ENCODE measurements around the gene OIP5. TPM values are rescaled to one million over a fixed set of nuclear protein-coding genes. Genes with fewer than 3 reads are reported as not detected.

OIP5 gene
- total and polyA plus RNA-seq, 10 of the 15 experiments (the other 5 are each of a cell fraction or from before 2014, with no cell fraction given): 4.8 to 61.4 (median 22.1) TPM

DNA sequence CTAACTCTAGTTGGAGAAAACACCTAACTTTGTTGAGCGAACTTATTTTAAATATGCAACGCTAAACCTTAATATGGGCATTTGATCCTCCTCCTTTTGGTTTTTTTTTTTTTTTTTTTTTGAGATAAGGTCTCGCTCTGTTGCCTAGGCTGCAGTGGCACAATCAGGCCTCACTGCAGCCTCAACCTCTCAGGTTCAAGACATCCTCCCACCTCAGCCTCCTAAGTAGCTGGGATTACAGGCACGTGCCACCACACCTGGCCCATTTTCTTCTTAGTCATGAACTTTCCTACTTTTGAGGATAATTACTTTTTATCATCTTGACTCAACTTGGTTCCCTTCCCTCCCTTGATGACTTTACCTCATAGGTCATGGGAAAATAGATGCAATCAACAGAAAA, 4.2 kb upstream of the OIP5 start:
- ChIA-PET RAD21 (ENCODE audit: unreplicated experiment) (no interaction called here), SMC1A (ENCODE audit: uncharacterized antibody, unreplicated experiment) (interaction anchor here (0.7 to 1.1 kb wide), 3 partner anchors 12 to 49 kb away, joined by 3 read pairs; no protein-coding TSS in a partner anchor), CTCF (interaction anchor here (0.7 to 1.5 kb wide), 4 partner anchors 49 to 591 kb away, joined by 3 to 4 read pairs (median 4); no protein-coding TSS in a partner anchor), POLR2A (interaction anchor here (0.8 kb wide), 1 partner anchor 22 kb away, joined by 4 read pairs; no protein-coding TSS in a partner anchor)
- WGBS (ENCODE audit: insufficient coverage, insufficient replicate concordance, low lambda C conversion rate, missing lambda C conversion rate): 25% methylated on average over 3 of the region's 4 CpGs
- BruUV-seq (replicated peaks): no TSS peak
- no peak overlapping the region for H2AFZ ChIP-seq (ENCODE audit: control insufficient read depth, low read depth, low read length)
- peaks cover 89% of the 10 kb centered on the region for H3K79me2 ChIP-seq (ENCODE audit: control insufficient read depth, insufficient read depth, low read length)
- H3K27ac ChIP-seq (ENCODE audit: control insufficient read depth, insufficient read depth): no peak overlapping the region
- no peak for FAIRE-seq
- peaks cover 9 to 13% of the 10 kb centered on the region in 2 experiments for H3K36me3 ChIP-seq (ENCODE audit: control insufficient read depth in 2 of 2, insufficient read depth in 2 of 2, low read length in 1 of 2)
- H3K4me3 ChIP-seq: 0 out of 2 replicates have a peak overlapping the region, but pooled peaks have one; percentile 32
- peaks cover 4% of the 10 kb centered on the region; the same call in 1 of the 2 replicates for H3K4me1 ChIP-seq (ENCODE audit: control insufficient read depth, insufficient read depth, low read length)
- H3K4me2 ChIP-seq (ENCODE audit: control insufficient read depth, insufficient read depth): peak overlapping the region; percentile 46; the same call in 1 of the 2 replicates
- H4K20me1 ChIP-seq (ENCODE audit: control insufficient read depth, insufficient read depth): no peaks in the 10 kb centered on the region
- ATAC-seq: no peak
- no peaks in the 10 kb centered on the region for H3K9me3 ChIP-seq (replicated peaks; ENCODE audit: control insufficient read depth, insufficient read depth, low read length)
- H3K9ac ChIP-seq (ENCODE audit: control insufficient read depth, insufficient read depth, low read length): no peak overlapping the region; the same call in 1 of the 2 replicates
- in situ Hi-C loops (cut with MboI) (no loop called here), intact Hi-C loops (cut with micrococcal nuclease; ENCODE audit: unreplicated experiment) (no loop called here)
- no peak for DNase-seq (ENCODE audit: low read depth, low spot score)
- no peaks in the 10 kb centered on the region for H3K27me3 ChIP-seq (replicated peaks in 1 of 2; ENCODE audit: control insufficient read depth in 2 of 2, insufficient read depth in 2 of 2, low read length in 1 of 2)
- TF ChIP-seq IRF4 (IDR thresholded peaks at IDR 0.05; ENCODE audit: low read depth, low read length) (no peak), KLF5 (IDR thresholded peaks at IDR 0.05; ENCODE audit: partially characterized antibody) (no peak), SIN3A (IDR thresholded peaks at IDR 0.05; ENCODE audit: low read depth, low read length) (no peak), MYB (IDR thresholded peaks at IDR 0.05; ENCODE audit: borderline replicate concordance, low read depth, low read length) (no peak), BHLHE40 (IDR thresholded peaks at IDR 0.05; ENCODE audit: borderline replicate concordance in 1 of 2, low read depth in 2 of 2, low read length in 1 of 2) (peak in 1 of 2 experiments; percentile 75; a peak in 2 of 4 replicates), ZNF384 (IDR thresholded peaks at IDR 0.05; ENCODE audit: borderline replicate concordance, low read depth, low read length) (peak; percentile 60), SREBF2 (IDR thresholded peaks at IDR 0.05; ENCODE audit: low read length) (no peak), NBN (IDR thresholded peaks at IDR 0.05) (peak; percentile 48; the same call in 1 of the 2 replicates), HCFC1 (IDR thresholded peaks at IDR 0.05; ENCODE audit: low read length) (no peak), LARP7 (IDR thresholded peaks at IDR 0.05) (no peak)
- TF ChIP-seq, protein P1, sequence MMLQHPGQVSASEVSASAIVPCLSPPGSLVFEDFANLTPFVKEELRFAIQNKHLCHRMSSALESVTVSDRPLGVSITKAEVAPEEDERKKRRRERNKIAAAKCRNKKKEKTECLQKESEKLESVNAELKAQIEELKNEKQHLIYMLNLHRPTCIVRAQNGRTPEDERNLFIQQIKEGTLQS (IDR thresholded peaks at IDR 0.05; ENCODE audit: borderline replicate concordance, extremely low read depth, low read depth, low read length): no peak
- TF ChIP-seq, protein P2, sequence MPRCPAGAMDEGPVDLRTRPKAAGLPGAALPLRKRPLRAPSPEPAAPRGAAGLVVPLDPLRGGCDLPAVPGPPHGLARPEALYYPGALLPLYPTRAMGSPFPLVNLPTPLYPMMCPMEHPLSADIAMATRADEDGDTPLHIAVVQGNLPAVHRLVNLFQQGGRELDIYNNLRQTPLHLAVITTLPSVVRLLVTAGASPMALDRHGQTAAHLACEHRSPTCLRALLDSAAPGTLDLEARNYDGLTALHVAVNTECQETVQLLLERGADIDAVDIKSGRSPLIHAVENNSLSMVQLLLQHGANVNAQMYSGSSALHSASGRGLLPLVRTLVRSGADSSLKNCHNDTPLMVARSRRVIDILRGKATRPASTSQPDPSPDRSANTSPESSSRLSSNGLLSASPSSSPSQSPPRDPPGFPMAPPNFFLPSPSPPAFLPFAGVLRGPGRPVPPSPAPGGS (IDR thresholded peaks at IDR 0.05; ENCODE audit: borderline replicate concordance, insufficient read depth, low read depth, low read length, poor library complexity, severe bottlenecking): no peak
- TF ChIP-seq, protein P3, sequence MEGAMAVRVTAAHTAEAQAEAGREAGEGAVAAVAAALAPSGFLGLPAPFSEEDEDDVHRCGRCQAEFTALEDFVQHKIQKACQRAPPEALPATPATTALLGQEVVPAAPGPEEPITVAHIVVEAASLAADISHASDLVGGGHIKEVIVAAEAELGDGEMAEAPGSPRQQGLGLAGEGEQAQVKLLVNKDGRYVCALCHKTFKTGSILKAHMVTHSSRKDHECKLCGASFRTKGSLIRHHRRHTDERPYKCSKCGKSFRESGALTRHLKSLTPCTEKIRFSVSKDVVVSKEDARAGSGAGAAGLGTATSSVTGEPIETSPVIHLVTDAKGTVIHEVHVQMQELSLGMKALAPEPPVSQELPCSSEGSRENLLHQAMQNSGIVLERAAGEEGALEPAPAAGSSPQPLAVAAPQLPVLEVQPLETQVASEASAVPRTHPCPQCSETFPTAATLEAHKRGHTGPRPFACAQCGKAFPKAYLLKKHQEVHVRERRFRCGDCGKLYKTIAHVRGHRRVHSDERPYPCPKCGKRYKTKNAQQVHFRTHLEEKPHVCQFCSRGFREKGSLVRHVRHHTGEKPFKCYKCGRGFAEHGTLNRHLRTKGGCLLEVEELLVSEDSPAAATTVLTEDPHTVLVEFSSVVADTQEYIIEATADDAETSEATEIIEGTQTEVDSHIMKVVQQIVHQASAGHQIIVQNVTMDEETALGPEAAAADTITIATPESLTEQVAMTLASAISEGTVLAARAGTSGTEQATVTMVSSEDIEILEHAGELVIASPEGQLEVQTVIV (IDR thresholded peaks at IDR 0.05; ENCODE audit: borderline replicate concordance, partially characterized antibody): no peak
- TF ChIP-seq, protein P4, sequence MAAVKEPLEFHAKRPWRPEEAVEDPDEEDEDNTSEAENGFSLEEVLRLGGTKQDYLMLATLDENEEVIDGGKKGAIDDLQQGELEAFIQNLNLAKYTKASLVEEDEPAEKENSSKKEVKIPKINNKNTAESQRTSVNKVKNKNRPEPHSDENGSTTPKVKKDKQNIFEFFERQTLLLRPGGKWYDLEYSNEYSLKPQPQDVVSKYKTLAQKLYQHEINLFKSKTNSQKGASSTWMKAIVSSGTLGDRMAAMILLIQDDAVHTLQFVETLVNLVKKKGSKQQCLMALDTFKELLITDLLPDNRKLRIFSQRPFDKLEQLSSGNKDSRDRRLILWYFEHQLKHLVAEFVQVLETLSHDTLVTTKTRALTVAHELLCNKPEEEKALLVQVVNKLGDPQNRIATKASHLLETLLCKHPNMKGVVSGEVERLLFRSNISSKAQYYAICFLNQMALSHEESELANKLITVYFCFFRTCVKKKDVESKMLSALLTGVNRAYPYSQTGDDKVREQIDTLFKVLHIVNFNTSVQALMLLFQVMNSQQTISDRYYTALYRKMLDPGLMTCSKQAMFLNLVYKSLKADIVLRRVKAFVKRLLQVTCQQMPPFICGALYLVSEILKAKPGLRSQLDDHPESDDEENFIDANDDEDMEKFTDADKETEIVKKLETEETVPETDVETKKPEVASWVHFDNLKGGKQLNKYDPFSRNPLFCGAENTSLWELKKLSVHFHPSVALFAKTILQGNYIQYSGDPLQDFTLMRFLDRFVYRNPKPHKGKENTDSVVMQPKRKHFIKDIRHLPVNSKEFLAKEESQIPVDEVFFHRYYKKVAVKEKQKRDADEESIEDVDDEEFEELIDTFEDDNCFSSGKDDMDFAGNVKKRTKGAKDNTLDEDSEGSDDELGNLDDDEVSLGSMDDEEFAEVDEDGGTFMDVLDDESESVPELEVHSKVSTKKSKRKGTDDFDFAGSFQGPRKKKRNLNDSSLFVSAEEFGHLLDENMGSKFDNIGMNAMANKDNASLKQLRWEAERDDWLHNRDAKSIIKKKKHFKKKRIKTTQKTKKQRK (IDR thresholded peaks at IDR 0.05; ENCODE audit: low read depth, low read length): no peak
- TF ChIP-seq, protein P5, sequence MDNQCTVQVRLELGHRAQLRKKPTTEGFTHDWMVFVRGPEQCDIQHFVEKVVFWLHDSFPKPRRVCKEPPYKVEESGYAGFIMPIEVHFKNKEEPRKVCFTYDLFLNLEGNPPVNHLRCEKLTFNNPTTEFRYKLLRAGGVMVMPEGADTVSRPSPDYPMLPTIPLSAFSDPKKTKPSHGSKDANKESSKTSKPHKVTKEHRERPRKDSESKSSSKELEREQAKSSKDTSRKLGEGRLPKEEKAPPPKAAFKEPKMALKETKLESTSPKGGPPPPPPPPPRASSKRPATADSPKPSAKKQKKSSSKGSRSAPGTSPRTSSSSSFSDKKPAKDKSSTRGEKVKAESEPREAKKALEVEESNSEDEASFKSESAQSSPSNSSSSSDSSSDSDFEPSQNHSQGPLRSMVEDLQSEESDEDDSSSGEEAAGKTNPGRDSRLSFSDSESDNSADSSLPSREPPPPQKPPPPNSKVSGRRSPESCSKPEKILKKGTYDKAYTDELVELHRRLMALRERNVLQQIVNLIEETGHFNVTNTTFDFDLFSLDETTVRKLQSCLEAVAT (IDR thresholded peaks at IDR 0.05): no peak
